AG08395 (cell line): ENCODE results near the gene LRRC4C.
"Not testable (repeated sequence)": the region's sequence is repeated elsewhere in the genome, so short reads cannot be mapped to it uniquely, and the experiment has no call there.

Experiments used
- DNase-seq: peaks from one replicate; pipeline ENCODE4 v3.0.0; 2012; ENCODE audit warnings: mixed read lengths, low spot score

The LRRC4C gene

DNA sequence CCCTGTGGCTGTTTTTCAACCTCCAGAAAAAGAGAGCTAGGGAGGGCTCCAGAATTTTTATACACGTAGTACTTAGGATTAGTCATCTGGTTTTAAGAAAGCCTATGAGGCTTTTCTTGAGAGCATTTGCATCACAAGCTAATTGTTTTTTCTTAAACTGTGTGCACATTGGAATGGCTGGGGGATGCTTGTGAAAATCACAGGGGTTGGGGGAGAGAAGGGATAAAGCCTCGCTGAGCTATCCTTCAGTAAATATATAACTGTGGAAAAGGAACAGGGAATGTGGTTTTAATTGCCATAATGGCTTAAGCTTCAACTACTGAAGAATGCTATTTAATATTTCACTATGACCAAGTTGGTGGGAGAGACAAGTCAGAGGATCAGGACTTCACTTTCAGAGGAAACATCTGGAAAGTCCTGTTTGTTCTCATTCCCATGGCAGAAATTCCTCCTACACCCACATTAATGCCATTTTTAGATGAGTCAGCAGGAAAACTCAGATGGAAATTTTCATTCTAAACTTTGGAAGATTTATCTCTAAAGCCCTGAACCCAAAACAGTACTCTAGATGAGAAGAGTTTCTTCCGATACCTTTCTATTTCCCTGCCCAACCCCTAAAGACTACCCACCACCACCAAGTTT is 591.3 kb downstream of the LRRC4C start:
- DNase-seq = no peak

DNA sequence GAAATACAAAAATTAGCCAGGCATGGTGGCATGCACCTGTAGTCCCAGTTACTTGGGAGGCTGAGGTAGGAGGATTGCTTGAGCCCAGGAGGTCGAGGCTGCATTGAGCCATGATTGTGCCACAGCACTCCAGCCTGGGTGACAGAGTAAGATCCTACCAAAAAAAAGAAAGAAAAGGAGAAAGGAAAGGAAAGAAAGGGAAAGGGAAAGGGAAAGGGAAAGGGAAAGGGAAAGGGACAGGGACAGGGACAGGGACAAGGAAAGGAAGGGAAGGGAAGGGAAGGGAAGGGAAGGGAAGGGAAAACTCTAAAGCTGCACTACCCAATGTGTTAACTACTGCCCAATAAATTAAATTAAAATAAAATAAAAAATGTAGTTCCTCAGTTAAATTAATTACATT is 601.7 kb downstream of the LRRC4C start:
- not testable (repeated sequence) for DNase-seq

DNA sequence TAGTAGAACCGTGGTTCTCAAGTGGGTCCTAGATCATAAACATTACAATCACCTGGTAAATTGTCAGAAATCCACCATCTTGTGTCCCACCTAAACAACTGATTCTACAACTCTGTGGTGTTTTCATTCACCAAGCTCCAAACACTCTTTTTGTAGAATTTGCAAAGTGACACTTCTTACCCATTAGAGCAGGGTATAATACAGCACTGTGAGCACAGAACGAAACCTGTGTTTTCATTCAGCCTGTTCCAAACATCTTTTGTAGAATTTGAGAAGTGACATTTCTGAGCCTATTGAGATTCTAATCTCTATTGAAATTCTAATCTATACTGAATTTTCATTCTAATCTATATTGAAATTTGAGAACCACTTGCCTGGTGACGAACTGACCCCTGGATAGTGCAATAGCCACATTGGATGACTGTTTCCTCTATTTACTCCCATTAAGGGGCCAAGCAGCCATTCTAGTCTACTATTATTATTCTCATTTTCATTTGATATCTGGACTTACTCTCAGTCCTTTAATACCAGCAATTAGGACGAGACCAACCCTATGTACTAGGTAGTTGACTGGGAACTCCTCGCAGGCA is 616.6 kb downstream of the LRRC4C start:
- DNase-seq = no peak

DNA sequence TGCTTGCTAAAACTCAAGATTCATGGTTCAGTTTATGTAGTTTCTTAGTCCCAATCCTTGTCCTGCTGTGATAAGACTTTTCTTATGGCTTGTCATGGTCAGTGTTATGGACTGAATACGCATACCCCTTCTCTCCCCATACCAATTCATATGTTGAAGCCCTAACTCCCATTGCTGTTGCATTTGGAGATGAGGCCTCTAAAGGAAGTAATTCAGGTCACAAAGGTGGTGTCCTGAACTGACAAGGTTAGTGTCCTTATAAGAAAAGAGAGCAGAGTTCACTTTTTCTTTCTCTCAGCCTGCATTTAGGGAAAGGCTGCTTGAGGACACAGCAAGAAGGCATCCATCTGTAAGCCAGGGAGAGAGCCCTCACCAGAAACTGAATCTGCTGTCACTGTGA is 618.2 kb downstream of the LRRC4C start:
- no peak for DNase-seq

DNA sequence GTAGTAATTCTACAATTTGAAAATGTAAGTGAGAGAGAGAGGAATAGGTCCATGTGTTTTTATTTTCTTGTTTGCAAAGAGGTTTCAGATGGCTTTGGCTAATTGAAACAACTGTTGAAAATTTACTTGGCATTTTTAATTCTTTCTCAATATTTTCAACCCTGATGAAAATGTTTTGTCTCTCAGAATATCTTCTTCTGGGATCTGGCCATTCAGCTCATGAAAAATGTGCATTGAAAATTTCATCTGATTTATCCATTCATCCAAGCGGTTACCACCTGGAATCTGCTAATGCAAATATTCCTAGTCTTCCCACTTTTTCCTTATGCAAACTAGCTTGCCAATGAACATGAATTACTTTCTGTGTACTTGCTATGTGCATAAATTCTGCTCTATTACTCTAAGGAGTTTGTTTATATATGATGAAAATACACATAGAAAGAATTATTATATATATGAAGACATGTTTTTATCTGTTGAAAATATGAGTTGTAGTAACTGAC is 621.2 kb downstream of the LRRC4C start:
- no peak for DNase-seq

DNA sequence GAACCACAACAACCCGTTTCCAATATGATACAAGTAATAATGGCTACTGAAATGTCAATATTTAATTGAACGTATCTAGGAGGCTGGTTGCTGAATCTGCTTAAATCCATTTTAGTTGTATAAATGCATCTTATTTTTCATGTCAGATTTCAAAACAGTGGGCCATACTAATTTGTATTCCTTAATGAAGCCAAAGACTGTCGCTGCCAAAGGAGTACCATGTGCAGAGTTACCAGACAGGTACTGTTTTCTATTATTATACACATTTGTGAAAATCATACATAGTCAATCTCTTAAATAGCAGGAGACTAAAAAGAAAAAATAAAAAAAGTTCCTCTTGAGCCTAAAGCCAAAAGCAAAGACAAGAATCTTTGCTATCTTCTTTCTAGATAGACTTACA is 632.3 kb downstream of the LRRC4C start:
- no peak for DNase-seq

DNA sequence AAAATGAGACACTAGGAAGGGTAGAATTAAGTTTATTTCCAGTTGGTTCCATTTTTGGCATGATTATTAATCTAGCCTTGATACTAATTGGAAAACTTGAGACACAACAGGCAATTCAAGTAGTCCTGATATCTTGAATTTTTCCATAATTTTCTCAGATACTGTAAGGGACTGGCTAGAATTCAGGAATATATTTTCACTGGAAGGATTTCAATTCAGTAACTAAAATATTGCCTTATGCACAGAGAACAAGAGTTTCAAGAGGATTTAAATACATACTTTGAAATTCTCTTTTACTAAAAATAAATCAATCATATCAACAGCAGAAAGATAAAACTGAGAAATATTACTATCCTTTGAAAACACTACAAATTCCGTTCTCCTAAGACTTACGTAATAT is 632.9 kb downstream of the LRRC4C start:
- DNase-seq = no peak

DNA sequence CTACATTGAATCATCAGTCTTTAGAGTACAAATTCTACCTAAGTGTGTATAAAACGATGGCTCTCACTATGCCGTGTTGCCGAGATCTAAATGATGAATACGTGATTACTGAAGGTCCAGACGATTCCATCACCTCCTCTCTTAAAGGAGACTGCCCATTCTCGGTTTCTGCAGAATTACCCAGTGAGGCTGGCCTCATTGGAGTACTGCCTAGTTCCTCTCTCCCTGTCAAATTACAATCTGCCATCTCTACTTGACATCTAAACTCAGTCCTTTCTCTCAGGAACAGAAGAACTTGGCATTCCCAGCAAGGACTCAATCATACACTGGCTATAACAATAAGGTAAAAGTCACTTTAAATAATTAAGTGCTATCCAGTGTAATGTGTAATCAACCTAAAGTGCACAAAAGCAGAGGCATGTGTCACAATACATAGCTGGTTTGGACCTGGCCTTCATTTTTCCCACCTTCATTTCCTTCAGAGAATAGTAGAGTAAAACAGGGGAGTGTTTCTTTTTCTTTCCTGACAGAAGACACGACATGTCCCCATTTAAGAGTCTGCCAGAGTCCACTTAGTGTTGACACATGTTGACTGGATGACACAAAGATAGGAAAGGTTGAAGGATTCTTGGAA is 634.1 kb downstream of the LRRC4C start:
- DNase-seq = no peak

DNA sequence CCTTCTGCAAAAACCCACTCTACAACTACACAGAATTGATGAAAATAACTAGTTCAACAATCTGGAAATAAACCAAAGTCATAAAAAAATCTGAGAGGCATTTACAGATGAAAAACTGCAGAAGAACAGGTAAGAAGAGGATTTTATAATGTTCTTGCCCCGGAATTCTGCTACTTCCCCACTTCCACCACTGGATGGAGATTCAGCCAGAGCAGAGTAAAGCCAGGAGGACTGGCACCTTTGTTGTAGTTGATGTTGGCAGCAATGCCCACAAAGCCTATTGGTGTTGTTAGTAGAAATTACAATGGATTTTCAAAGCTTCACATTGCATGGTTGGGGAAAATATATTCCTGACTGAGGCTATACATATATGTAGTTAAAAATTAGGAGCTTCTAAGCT is 640.2 kb downstream of the LRRC4C start:
- no peak for DNase-seq

DNA sequence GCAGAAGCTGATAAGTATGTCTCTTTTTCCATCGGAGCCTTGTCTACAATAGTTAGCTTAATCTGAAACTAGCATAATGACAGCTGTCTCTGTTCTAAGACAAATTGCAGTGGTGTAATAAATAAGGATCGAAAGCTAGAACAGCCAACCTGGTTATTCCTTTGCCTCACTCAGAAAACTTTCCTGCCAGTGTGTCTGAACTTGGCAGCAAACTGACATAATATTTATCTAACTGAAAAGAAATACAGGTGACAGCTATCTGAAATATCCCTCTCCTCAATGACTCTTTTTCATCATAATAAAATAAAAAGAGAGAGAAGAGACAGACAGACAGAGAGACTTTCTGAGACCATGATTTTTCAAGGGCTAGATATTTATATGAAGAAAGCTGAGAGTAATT is 642.5 kb downstream of the LRRC4C start:
- no peak for DNase-seq

DNA sequence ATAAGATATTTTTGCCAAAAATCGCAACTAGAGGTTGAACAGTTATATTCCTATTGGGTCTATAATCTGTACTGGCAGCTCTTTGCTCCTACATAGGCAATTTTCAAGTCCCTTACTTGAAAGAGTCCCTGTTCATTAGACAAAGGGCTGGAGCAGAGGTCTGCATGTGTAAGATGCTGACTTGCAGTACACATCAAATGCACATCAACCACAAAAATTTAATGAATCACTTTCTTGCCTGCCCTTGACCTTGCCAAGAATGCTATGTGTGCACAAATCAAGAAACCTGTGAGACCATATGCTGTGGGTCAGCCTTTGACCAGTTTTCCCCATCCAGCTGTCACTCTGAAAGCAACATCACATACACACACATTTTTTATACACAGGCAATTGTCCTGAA is 661.5 kb downstream of the LRRC4C start:
- DNase-seq = no peak

DNA sequence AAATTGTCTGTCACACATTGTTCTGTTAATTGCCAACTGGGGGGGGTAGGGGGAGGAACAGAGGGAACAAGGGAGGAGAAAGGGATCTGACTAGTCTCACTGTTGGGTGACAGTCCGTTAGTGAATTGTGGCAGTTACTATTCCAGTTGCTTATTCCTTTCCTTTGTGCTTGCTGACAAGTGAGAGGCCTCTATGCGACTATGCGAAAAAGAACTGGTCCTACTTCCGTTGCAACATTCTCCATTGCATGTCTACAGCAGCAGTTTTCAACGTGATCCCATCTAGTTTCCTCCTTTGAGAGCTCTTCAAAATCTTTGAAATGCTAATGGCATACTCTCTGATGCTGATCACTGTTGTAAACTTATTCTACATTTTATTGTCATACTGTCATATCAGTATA is 672.2 kb downstream of the LRRC4C start:
- DNase-seq = no peak

DNA sequence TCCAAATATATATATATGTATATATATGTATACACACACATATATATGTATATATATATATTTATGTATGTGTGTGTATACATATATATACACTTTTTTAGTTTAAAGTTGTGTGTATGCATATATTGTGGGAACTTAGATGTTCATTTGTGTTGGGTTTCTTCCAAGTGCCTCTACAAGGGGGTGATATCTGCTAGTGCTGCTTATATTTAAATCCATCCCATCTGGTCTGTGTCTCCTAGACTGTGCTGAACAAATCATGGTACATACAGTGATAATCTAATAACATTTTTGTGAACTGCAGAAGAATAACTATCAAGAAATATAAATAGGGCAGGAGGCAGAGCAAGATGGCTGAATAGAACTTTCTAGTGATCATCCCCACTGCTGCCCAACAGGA is 696.4 kb downstream of the LRRC4C start:
- DNase-seq = no peak

DNA sequence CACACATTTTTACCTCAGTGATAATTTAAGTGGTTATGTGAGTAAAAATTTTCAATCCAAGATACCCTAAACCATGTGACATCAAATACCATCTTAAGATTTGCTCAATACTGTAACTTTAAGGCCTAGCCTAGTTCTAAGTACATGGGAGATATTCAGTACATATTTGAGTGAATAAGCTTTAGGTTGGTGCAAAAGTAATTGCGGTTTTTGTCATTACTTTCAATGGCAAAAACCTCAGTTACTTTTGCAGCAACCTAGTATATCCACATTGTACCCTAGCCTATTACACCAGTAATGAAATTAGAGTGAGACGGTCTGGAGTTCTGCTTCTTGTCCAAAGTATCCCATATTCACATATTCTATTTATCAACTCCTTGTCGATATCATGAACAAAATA is 700.1 kb downstream of the LRRC4C start:
- DNase-seq = no peak

DNA sequence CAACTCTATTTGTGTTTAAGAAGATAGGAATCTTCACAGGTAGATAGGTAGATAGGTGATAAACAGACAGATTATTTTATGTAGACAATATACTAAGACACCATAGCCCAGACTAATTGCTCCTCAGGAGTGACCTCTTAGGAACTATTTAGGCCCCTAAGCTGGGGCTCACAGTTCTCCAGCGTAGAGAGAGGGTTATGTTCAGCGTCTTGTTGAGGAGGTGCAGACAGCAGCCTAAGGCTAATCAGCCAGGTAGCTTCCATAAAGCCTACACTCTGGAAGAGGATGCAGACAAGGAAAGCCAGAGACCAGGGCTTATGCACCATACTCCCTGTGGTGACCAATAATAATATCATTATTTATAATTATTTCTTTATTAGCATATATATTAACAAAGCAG is 705.2 kb downstream of the LRRC4C start:
- no peak for DNase-seq

DNA sequence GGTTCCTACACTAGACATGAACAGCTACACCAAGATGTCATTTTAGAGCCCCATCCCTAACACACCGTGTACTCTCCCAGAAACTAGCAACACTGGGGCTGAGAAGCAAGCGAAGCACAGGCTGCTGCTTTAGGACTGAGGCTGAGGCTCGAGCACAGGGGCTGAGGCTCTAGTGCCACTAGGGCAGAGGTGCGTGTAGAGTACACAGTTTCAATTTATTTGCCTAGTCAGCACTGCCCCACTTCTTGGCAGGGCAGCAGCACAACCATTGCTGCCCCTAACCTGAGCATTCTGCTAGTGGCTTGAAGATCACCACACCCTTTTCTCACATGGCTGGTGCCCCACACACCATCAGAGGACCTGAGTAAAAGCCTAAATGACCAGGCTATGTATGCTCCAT is 713.2 kb downstream of the LRRC4C start:
- no peak for DNase-seq

DNA sequence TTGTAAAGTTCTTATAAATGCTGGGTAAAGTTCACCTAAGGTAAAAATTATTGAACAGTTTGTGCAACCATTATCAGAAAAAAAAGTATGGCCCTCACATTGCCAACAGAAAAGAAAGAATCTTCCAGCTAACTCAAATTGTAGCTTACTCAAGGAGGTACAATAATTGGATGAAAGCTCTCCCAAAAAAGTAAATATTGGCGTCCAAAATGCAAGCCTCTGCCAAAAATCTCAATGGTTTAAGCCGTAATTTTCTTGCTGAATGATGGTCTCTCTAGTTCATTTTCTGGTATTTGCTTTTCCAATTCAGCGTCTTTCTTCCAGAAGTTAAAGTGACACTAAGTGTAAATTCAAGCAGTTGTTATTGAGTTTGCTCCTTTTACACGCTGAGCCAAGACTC is 727.3 kb downstream of the LRRC4C start:
- DNase-seq = no peak

DNA sequence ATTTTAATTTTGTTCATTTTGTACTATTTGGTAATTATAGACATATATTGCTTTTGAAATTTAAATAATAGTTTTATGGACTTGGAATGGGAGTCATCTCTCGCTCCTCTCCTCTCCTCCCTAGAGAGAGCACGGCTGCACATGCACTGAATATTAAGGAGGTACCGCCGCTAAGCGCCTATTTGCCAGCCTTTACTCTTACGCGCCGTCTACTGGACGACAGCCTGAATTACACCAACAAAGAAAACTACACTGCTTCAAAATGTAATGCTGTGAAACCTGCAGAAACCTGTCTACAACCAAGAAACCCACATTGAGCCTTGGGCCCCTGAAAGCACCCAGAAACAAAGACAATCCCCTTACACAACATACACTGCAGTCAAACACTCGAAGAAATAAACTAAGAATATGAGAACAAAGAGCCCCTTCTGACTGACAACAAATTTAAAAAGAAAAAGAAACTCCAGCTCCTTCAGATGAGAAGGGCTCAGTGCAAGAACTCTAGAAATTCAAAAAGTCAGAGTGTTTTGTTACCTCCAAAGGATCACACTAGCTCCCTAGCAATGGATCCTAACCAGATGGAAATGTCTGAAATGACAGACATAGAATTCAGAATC is 737.2 kb downstream of the LRRC4C start:
- no peak for DNase-seq

DNA sequence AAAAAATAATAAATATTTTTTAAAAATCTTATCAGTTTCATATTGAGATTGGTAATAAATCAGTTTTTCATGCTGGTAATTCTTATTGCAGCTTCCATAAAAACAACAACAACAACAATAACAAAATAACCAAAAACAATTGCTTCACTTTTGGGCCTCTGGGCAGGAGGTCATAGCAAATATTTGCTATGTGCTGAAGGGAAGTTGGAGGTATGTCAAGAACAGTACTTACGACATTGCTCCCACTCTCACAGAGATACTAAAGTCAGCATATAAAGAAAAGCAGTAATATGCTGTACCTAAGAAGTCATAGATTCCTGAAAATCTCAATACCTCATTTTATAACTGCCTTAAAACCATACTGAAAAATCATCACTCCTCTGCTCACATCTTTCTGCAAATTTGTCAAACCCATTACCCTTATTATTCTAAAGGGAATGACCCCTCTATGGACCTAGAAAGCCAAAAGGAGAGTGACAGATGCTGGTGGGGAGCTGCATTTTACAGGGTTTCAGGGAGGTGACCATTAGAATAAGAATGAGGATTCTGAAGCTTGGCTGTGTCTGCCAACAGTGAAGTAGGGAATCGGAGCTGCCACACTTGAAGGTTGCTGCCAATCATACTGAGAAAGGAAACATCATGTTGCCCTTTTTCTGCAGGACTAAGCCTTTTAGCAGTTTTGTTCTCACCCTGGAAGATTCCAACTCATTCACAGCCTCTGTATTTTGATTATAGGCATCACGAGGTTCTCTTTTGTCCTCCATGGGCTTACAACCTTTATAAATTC is 742.9 kb downstream of the LRRC4C start:
- no peak for DNase-seq

DNA sequence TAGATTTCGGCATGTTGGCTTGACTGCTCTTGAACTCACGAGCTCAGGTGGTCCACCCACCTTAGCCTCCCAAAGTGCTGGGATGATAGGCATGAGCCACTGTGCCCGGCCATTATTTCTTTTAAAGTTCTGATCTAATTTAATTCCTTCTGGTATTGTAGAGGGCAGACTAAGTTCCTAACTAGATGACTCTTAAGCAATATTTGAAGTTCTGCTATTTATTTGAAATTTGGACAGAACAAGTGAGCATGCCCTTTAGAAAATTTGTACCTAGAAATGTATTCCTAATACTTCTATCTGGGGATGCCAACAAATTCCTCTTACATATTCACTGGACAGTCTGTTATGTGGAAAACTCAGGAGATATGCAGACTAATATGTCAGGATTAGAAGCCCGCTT is 746.4 kb downstream of the LRRC4C start:
- DNase-seq = no peak

DNA sequence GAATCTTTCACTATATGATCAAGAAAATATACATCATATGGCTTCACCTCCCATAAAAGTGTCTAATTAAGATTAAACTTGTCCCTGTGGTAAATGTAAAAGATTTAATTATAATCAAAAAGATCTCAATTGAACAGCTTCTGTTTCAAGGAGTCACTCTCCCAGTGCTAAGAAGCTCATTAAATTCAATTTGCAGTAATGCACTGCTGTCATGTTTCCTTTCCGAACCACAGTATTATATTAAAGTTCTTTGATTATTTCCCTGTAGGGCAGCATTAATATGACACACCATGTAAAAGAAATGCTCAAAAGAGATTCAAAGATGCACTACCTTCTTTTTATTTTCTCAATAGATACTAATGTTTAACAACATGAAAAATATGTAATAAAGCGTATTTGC is 758.4 kb downstream of the LRRC4C start:
- no peak for DNase-seq

DNA sequence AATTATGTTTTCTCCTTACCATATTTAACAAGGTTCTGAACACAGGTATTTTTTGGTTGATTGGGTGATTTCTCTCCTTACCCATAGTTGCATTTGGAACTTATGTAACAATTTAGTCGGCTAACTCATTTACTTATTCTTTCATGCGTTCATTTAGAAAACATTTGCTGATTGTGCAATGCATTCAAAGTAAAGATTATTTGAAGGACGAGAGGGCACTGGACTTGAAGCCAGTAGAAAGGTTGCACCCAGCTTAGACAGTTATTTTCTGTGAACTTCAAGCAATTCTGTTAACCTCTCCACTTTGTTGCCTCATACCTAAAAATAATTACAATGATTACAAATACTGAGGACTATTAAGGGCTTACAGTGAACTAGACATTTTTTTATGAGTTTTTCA is 769.6 kb downstream of the LRRC4C start:
- no peak for DNase-seq

DNA sequence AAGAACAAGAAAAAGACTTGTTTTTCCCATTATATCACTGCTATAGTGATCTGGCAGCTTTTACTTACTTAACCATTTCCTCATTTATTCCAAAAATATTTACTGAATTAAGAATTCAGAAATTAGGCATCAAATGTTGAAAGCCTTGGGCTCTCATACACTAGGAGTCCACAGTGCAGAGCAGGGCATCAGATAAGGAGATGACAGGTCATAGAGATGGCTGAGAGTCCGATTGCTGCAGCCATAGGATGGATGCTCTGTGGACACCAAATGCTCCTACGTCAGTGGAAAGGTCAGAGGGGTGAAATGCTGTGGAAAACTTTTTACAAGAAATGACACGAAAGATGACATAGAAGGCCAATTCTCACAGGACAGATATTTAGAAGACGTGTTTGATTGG is 771.1 kb downstream of the LRRC4C start:
- DNase-seq = no peak
